HEK293 (cell line): Measurements from ENCODE around the gene BAG5.

Source experiments
- ATF2 ChIP-seq: fragments of 450-650 bp; formaldehyde crosslinking; IDR thresholded peaks from 2 replicates; pipeline ENCODE4 v1.5.1; 2016; ENCODE audit warnings: missing biosample characterization, missing genetic modification characterization, low read depth
- CTCF ChIP-seq: fragments of 450-650 bp; formaldehyde crosslinking; IDR thresholded peaks from 2 replicates; pipeline ENCODE4 v1.5.1; 2016; ENCODE audit warnings: missing biosample characterization, missing genetic modification characterization
- FEZF1 ChIP-seq: fragments of 450-650 bp; formaldehyde crosslinking; IDR thresholded peaks from 2 replicates; pipeline ENCODE4 v1.5.1; 2016; ENCODE audit warnings: missing biosample characterization, missing genetic modification characterization
- INSM2 ChIP-seq: fragments of 450-650 bp; formaldehyde crosslinking; IDR thresholded peaks from 2 replicates; pipeline ENCODE4 v1.5.1; 2016; ENCODE audit warnings: missing biosample characterization, missing genetic modification characterization
- MYNN ChIP-seq: fragments of 450-650 bp; formaldehyde crosslinking; IDR thresholded peaks from 2 replicates; pipeline ENCODE4 v1.5.1; 2016; ENCODE audit warnings: missing biosample characterization, missing genetic modification characterization, borderline replicate concordance
- REPIN1 ChIP-seq: fragments of 450-650 bp; formaldehyde crosslinking; IDR thresholded peaks from 2 replicates; pipeline ENCODE4 v1.5.1; 2017; ENCODE audit warnings: missing biosample characterization, missing genetic modification characterization, low read depth
- SCRT1 ChIP-seq: fragments of 450-650 bp; formaldehyde crosslinking; IDR thresholded peaks from 2 replicates; pipeline ENCODE4 v1.5.1; 2016; ENCODE audit warnings: missing biosample characterization, missing genetic modification characterization, borderline replicate concordance
- SP7 ChIP-seq: fragments of 450-650 bp; formaldehyde crosslinking; IDR thresholded peaks from 2 replicates; pipeline ENCODE4 v1.5.1; 2016; ENCODE audit warnings: missing biosample characterization, missing genetic modification characterization
- ZBTB26 ChIP-seq: fragments of 450-650 bp; formaldehyde crosslinking; optimal IDR thresholded peaks from 2 replicates; pipeline ENCODE3; 2016; ENCODE audit warnings: missing biosample characterization, mild to moderate bottlenecking, missing genetic modification characterization
- ZNF114 ChIP-seq: fragments of 450-650 bp; formaldehyde crosslinking; IDR thresholded peaks from 2 replicates; pipeline ENCODE4 v1.5.0; 2017; ENCODE audit warnings: missing biosample characterization, missing genetic modification characterization
- ZNF132 ChIP-seq: fragments of 450-650 bp; formaldehyde crosslinking; IDR thresholded peaks from 2 replicates; pipeline ENCODE4 v1.5.1; 2017; ENCODE audit warnings: missing biosample characterization, missing genetic modification characterization, borderline replicate concordance
- ZNF133 ChIP-seq: fragments of 450-650 bp; formaldehyde crosslinking; IDR thresholded peaks from 2 replicates; pipeline ENCODE4 v1.5.1; 2016; ENCODE audit warnings: missing biosample characterization, missing genetic modification characterization
- ZNF184 ChIP-seq: fragments of 450-650 bp; IDR thresholded peaks from 2 replicates; pipeline ENCODE4 v1.5.1; 2018; ENCODE audit warnings: missing biosample characterization, mild to moderate bottlenecking, missing genetic modification characterization
- ZNF223 ChIP-seq: fragments of 450-650 bp; formaldehyde crosslinking; IDR thresholded peaks from 2 replicates; pipeline ENCODE4 v1.5.1; 2016; ENCODE audit warnings: missing biosample characterization, missing genetic modification characterization
- ZNF311 ChIP-seq: fragments of 450-650 bp; formaldehyde crosslinking; IDR thresholded peaks from 2 replicates; pipeline ENCODE4 v1.5.1; 2017; ENCODE audit warnings: missing biosample characterization, missing genetic modification characterization, borderline replicate concordance
- ZNF324 ChIP-seq: fragments of 450-650 bp; formaldehyde crosslinking; IDR thresholded peaks from 2 replicates; pipeline ENCODE4 v1.5.1; 2016; ENCODE audit warnings: missing biosample characterization, missing genetic modification characterization
- ZNF473 ChIP-seq: fragments of 450-650 bp; formaldehyde crosslinking; IDR thresholded peaks from 2 replicates; pipeline ENCODE4 v1.5.1; 2017; ENCODE audit warnings: missing biosample characterization, missing genetic modification characterization
- ZNF514 ChIP-seq: fragments of 450-650 bp; formaldehyde crosslinking; IDR thresholded peaks from 2 replicates; pipeline ENCODE4 v1.5.1; 2016; ENCODE audit warnings: missing biosample characterization, missing genetic modification characterization
- ZNF544 ChIP-seq: fragments of 450-650 bp; formaldehyde crosslinking; IDR thresholded peaks from 2 replicates; pipeline ENCODE4 v1.5.0; 2017; ENCODE audit warnings: missing biosample characterization, missing genetic modification characterization
- ZNF548 ChIP-seq: fragments of 450-650 bp; formaldehyde crosslinking; IDR thresholded peaks from 2 replicates; pipeline ENCODE4 v1.5.1; 2016; ENCODE audit warnings: missing biosample characterization, missing genetic modification characterization
- ZNF549 ChIP-seq: fragments of 450-650 bp; IDR thresholded peaks from 2 replicates; pipeline ENCODE4 v1.5.1; 2018; ENCODE audit warnings: missing biosample characterization, missing genetic modification characterization, mild to moderate bottlenecking, inconsistent platforms, moderate library complexity
- ZNF585B ChIP-seq: fragments of 450-650 bp; formaldehyde crosslinking; IDR thresholded peaks from 2 replicates; pipeline ENCODE4 v1.5.1; 2016; ENCODE audit warnings: missing biosample characterization, missing genetic modification characterization
- ZNF660 ChIP-seq: fragments of 450-650 bp; IDR thresholded peaks from 2 replicates; pipeline ENCODE4 v1.5.1; 2018; ENCODE audit warnings: missing biosample characterization, mild to moderate bottlenecking, missing genetic modification characterization
- ZNF670 ChIP-seq: fragments of 450-650 bp; formaldehyde crosslinking; IDR thresholded peaks from 2 replicates; pipeline ENCODE4 v1.5.1; 2016; ENCODE audit warnings: missing biosample characterization, missing genetic modification characterization, low read depth
- ZNF677 ChIP-seq: fragments of 450-650 bp; IDR thresholded peaks from 2 replicates; pipeline ENCODE4 v1.5.0; 2018; ENCODE audit warnings: missing biosample characterization, mild to moderate bottlenecking, missing genetic modification characterization, moderate library complexity
- ZNF704 ChIP-seq: fragments of 450-650 bp; formaldehyde crosslinking; IDR thresholded peaks from 2 replicates; pipeline ENCODE4 v1.5.1; 2016; ENCODE audit warnings: missing biosample characterization, missing genetic modification characterization
- ZNF843 ChIP-seq: fragments of 450-650 bp; formaldehyde crosslinking; IDR thresholded peaks from 2 replicates; pipeline ENCODE4 v1.5.1; 2016; ENCODE audit warnings: missing biosample characterization, missing genetic modification characterization
- ZSCAN18 ChIP-seq: fragments of 450-650 bp; formaldehyde crosslinking; IDR thresholded peaks from 2 replicates; pipeline ENCODE4 v1.5.1; 2016; ENCODE audit warnings: missing biosample characterization, missing genetic modification characterization
- ZSCAN5A ChIP-seq: fragments of 450-650 bp; formaldehyde crosslinking; IDR thresholded peaks from 2 replicates; pipeline ENCODE4 v1.5.1; 2016; ENCODE audit warnings: missing biosample characterization, missing genetic modification characterization

BAG5 gene

GRCh38 chr14:103558071-103558882, 4.2 kb downstream of the BAG5 start (continued):
- TF ChIP-seq ATF2 (tag by site-specific recombination), result peak; percentile 62; the same call in 1 of the 2 replicates
- TF ChIP-seq ZNF843, result peak; percentile 81
- TF ChIP-seq SP7 (tag by site-specific recombination), result peak; percentile 92
- no peak for TF ChIP-seq ZNF514 (tag by site-specific recombination)
- no peak for TF ChIP-seq REPIN1 (tag by site-specific recombination)
- TF ChIP-seq ZBTB26, result no peak
- TF ChIP-seq ZNF660, result peak; percentile 85
- TF ChIP-seq ZNF677 (tag by site-specific recombination), result no peak
- TF ChIP-seq ZNF311, result no peak
- no peak for TF ChIP-seq ZNF670 (tag by site-specific recombination)
- TF ChIP-seq MYNN (tag by site-specific recombination), result no peak
- TF ChIP-seq INSM2 (tag by site-specific recombination), result peak; percentile 66; the same call in 1 of the 2 replicates
- no peak for TF ChIP-seq ZNF132 (tag by site-specific recombination)
- TF ChIP-seq CTCF (tag by site-specific recombination), result no peak
- TF ChIP-seq ZNF549 (tag by site-specific recombination), result no peak
- 0 out of 2 replicates have a peak, but pooled peaks have one; percentile 58 for TF ChIP-seq ZNF184
- 0 out of 2 replicates have a peak, but pooled peaks have one; percentile 51 for TF ChIP-seq ZNF324 (tag by site-specific recombination)
- no peak for TF ChIP-seq ZNF585B (tag by site-specific recombination)
- TF ChIP-seq ZNF114 (tag by site-specific recombination), result no peak
- TF ChIP-seq ZNF133 (tag by site-specific recombination), result no peak
- no peak for TF ChIP-seq ZNF223 (tag by site-specific recombination)
- no peak for TF ChIP-seq ZNF548 (tag by site-specific recombination)
- no peak for TF ChIP-seq ZNF704 (tag by site-specific recombination)
- no peak for TF ChIP-seq ZNF473 (tag by site-specific recombination)
- no peak; the same call in 1 of the 2 replicates for TF ChIP-seq SCRT1 (tag by site-specific recombination)
- TF ChIP-seq ZNF544 (tag by site-specific recombination), result no peak
- peak; percentile 85 for TF ChIP-seq FEZF1
- no peak for TF ChIP-seq ZSCAN18 (tag by site-specific recombination)
- no peak for TF ChIP-seq ZSCAN5A
